Endometrial microvascular endothelial cells (primary cell): ENCODE data around the gene EHMT1. TPM values are rescaled to one million over a fixed set of nuclear protein-coding genes. Genes with fewer than 3 reads are reported as not detected.

Experiments
- in situ Hi-C: cut with HindIII; loops from 2 replicates; pipeline ENCODE4 v1.10.0; 2017; ENCODE audit warnings: low sequenced_read_pairs, low pct_unique_long_range_greater_than_20kb; ENCODE audit errors: inconsistent ontology term
- total RNA-seq: library from RNA; depleted of rRNA; stranded (reverse); fragments of >200 nt; gene quantifications from one replicate; pipeline ENCODE4 v1.2.3, GENCODE V29; 2015; ENCODE audit errors: inconsistent ontology term

EHMT1 gene
- 69.0 TPM for total RNA-seq

- in situ Hi-C loops = no loop called here
These were observed at the start of gene EHMT1 for GRCh38 chr9:137618105-137619067. EHMT1 (plus strand) TSS chr9:137619005; CDS start chr9:137619029, 24 bp downstream.

DNA sequence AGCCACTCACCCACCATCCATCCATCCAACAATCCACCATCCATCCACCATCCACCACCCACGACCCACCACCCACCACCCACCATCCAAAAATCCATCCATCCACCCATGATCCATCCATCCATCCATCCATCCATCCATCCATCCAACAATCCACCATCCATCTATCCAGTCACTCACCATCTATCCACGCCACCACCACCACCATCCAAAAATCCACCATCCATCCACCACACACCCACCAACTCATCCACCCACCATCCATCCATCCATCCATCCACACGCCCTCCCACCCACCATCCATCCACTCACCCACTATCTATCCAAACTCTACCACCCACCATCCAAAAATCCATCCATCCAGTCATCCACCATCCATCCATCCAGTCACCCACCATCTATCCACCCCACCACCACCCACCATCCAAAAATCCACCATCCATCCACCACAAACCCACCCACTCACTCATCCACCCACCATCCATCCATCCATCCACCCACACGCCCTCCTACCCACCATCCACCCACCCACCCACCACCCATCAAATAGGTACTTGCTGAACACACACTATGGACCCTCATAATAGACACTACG lies 49.1 kb upstream of the EHMT1 start:
- in situ Hi-C loops = no loop called here

GRCh38 chr9:137570566-137570965 lies 48.2 kb upstream of the EHMT1 start:
- in situ Hi-C loops = no loop called here

GRCh38 chr9:137574192-137574591 lies 44.6 kb upstream of the EHMT1 start:
- in situ Hi-C loops = no loop called here

- in situ Hi-C loops = no loop called here
These were observed 43.5 kb upstream of the EHMT1 start for GRCh38 chr9:137575364-137575715.

DNA sequence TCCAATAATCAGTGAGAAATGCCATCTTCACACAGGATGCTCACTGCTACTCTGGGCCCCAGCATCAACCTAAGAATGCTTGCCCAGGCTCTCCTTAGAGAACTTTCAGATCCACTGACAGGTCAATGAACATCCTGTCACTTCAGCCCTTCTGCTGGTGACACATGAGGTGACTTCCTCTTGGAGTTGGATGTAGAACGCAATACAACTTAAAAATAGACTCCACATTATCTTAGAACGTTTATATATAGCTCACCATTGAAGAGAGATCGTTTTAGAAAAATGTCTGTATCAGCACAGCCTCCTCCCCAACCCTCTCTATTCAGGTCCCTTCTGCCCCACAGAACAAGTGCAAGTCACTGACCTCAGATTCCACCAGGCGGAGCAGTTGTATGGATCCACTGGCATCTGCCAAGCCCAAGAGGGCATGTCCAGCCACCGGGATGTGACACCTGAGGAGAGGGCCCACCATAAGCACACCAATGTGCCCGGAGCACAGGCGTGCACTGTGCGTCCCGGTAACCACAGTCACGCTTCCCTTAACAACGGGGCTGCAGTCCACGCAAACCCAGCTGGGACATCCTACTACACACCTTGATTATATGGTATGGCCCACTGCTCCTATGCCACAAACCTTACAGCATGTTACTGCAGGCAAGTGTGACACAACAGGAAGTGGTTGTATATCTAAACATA lies 42.9 kb upstream of the EHMT1 start:
- in situ Hi-C loops = no loop called here

- in situ Hi-C loops = no loop called here
These were observed 40.1 kb upstream of the EHMT1 start, which contains the start of gene DPH7 for GRCh38 chr9:137578518-137579258. DPH7 (minus strand) TSS chr9:137578925; CDS start chr9:137578777, 148 bp downstream.

GRCh38 chr9:137579259-137579604 lies 39.6 kb upstream of the EHMT1 start:
- in situ Hi-C loops = no loop called here

DNA sequence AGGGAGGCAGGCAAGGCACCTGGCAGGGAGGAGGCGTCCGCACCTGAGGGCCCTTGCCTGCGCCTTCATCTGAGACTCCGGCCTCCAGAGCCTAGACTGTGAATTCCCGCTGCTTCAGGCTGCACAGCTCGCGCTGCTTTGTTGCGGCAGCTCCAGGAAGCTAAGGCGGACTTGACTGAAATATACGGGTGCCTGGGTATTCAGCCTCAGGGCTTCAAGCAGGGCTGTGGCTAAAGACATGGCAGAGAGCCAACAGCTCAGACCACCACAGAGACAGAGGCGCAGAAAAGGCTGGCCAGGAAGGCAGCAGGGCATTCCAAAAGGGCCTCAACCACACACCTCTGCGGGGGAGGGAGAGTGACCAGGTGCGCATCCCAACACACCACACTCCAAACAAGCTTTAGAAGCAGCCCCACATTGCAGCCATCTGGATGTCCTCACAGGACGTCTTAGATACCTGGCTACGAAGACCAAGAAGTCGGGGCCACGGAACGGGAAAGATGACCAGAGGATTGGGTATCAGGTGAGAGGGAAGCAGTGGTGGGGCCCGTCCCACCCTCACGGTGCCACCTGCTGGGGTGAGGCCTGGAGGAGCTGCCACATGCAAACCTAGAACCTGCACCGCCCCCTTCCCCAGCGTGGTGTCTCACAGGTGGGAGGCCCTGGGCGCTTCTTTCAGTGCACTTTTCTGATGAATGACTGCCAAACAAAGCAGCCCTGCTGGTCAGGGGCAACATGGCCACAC lies 38.4 kb upstream of the EHMT1 start:
- in situ Hi-C loops = no loop called here

GRCh38 chr9:137580954-137581322 lies 37.9 kb upstream of the EHMT1 start:
- in situ Hi-C loops = no loop called here

DNA sequence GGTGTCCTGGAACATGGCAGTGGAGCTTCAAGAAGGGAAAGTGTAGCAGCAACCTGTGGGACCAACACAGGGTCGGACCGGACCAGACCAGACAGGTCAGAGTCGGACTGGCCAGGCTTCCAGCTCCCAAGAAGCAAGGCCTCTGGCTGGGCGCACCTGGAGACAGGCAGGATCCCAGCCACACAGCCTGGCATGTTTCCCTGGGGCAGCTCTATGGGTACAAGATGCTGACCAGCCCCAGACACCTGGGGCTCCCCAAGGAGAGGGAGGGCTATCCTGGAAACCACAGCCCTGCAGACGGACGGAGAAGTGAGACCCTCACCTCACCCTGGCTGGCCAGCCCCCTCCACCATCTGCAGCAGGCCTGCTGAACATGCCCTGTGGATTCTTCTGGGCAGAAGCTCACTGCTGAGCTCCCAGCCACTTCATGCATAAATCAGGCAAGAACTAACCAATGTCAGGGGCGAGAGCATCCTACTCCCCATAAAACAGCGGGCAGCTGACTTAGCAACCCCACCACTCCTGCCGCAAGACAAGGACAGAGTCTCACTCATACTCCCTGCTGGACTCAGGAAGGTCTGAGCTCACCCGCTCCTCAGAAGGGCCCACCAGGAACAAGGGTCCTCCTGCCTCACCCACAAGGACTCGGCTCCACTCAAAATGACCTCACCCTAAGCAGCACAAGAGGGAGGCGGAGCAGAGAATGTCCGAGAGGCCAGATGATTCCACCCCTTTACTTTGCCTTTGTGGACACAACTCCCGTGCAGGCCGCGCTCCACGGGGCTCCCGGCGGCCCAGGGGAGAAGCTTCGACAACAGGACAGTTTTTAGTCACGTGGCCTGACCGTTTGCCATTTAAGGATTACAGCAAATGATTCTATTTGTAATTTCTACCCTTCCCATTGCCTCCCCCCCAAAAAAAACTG lies 37.2 kb upstream of the EHMT1 start:
- in situ Hi-C loops = no loop called here

DNA sequence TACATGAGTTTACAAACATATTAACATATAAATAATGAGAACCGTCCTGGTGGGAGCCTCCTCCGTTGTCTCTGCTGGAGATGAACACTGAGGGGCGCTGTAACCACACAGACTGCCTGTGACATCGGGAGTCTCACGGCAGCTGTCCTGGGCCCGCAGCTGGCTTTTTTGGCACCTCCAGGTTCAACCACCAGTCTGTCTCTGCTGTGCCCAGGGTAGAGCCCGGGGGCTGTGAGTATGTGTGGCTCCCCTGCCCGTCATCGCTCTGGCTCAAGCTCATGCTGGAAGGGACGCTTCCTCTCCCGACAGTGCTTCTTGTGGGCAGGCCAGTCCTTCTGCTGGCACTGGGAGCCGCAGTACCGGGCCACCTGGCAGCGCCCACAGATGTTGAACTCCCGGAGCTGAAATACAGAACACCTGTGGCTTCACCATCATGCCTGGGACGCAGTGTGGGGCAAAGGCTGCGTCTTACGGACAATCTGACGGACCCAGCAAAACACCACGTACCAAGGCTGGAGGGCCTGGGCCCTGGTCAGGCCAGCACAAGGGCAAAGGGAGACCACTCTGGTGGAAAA lies 36.4 kb upstream of the EHMT1 start:
- in situ Hi-C loops = no loop called here

- in situ Hi-C loops = no loop called here
These were observed 35.5 kb upstream of the EHMT1 start for GRCh38 chr9:137583347-137583746.

DNA sequence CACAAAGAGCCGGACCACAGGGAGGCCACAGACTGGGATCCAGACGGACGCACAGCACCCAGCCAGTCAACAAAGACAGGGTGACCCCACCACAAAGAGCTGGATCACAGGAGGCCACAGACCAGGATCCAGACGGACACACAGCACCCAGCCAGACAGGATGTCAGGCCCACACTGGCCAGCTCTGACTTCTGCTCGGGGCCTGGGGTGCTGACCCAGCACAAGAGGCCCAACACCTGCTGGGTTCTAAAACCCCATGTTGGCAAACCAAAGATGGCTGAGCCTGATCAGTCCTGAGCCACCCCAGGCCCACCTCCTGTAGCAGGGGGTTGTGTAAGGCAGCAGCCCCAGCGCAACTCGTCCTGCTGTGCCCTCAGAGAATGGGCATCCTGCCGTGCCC lies 34.8 kb upstream of the EHMT1 start:
- in situ Hi-C loops = no loop called here

DNA sequence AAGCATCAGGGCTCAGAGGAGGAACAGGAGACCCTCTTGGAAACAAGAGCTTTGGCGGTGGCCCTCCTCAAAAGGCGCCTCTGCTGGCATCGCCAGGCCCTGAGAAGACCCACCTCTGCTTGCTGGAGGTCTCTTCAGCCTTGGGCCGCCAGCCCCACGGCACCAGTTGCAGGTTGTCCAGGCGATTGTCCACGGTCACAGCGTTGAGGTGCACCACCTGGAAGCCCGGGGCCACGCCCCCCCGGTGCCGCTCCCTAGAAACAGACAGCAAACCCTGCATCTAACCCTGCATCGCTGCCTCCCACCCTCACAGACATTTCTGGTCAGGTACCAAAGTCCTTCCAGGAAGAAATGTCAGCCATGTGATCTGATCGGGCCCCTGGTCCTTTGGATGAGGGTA lies 32.0 kb upstream of the EHMT1 start:
- in situ Hi-C loops = no loop called here

DNA sequence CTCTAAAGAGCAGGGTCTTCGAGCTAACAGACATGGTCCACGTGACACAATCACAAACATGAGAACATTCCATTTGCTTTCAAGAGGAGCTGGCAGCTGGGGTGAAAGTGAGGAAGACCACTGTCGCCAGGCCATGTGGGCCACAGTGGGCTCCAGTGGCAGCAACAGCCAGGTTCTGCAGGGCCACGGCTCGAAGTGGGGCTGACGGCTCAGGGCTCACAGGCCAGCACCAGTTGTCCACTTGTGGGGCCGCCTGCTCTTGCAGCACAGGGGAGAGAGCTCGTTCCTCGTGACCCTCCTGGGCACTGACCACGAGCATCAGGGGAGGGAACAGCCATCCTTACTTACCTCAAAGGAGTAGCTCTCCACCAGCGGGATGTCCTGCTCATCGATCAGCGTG lies 30.5 kb upstream of the EHMT1 start:
- in situ Hi-C loops = no loop called here

GRCh38 chr9:137588891-137589290 lies 29.9 kb upstream of the EHMT1 start:
- in situ Hi-C loops = no loop called here
